HepG2 (cell line): ENCODE data around the gene TRMT10C. TPM values are rescaled to one million over a fixed set of nuclear protein-coding genes. Genes with fewer than 3 reads are reported as not detected.

Experiments
- GABPB1 ChIP-seq: IDR thresholded peaks from 2 replicates; pipeline ENCODE4 v1.6.1; 2016; ENCODE audit warnings: mild to moderate bottlenecking, missing genetic modification reagents, moderate library complexity, missing compliant biosample characterization
- ISL2 ChIP-seq: sonication (generic); formaldehyde crosslinking; IDR thresholded peaks from 2 replicates; pipeline ENCODE4 v1.5.0; 2020; ENCODE audit warnings: missing genetic modification reagents
- JUND ChIP-seq: sonication (generic); formaldehyde crosslinking; IDR thresholded peaks from 2 replicates; pipeline ENCODE4 v1.8.0; 2022; ENCODE audit warnings: mild to moderate bottlenecking, missing genetic modification reagents
- MED8 ChIP-seq: sonication (generic); formaldehyde crosslinking; IDR thresholded peaks from 2 replicates; pipeline ENCODE4 v1.8.1; 2023; ENCODE audit warnings: mild to moderate bottlenecking, missing genetic modification reagents; ENCODE audit not compliant: insufficient replicate concordance
- MEF2D ChIP-seq: sonication (generic); formaldehyde crosslinking; IDR thresholded peaks from 2 replicates; pipeline ENCODE4 v1.5.1; 2020; ENCODE audit warnings: mild to moderate bottlenecking, missing genetic modification reagents
- NCOA2 ChIP-seq: sonication (generic); formaldehyde crosslinking; IDR thresholded peaks from 2 replicates; pipeline ENCODE4 v1.8.0; 2022; ENCODE audit warnings: inconsistent platforms
- PHF20 ChIP-seq: sonication (generic); formaldehyde crosslinking; IDR thresholded peaks from 2 replicates; pipeline ENCODE4 v1.5.0; 2020; ENCODE audit warnings: mild to moderate bottlenecking, missing genetic modification reagents
- SOX5 ChIP-seq: IDR thresholded peaks from 2 replicates; pipeline ENCODE4 v1.6.1; 2016; ENCODE audit warnings: borderline replicate concordance
- SRSF1 ChIP-seq: fragments of 200-400 bp; formaldehyde crosslinking; optimal IDR thresholded peaks from 2 replicates; pipeline ENCODE3; 2017; ENCODE audit warnings: mild to moderate bottlenecking, low read depth, low read length, moderate library complexity
- U2AF1 ChIP-seq: fragments of 200-400 bp; formaldehyde crosslinking; optimal IDR thresholded peaks from 2 replicates; pipeline ENCODE3; 2017; ENCODE audit warnings: mild to moderate bottlenecking, low read depth, low read length
- ZBTB21 ChIP-seq: sonication (generic); formaldehyde crosslinking; IDR thresholded peaks from 2 replicates; pipeline ENCODE4 v1.4.0; 2020; ENCODE audit warnings: missing genetic modification reagents
- ZBTB7A ChIP-seq: sonication (generic); formaldehyde crosslinking; IDR thresholded peaks from 2 replicates; pipeline ENCODE4 v1.8.0; 2022; ENCODE audit warnings: mild to moderate bottlenecking, missing genetic modification reagents
- ZNF280B ChIP-seq: sonication (generic); formaldehyde crosslinking; IDR thresholded peaks from 2 replicates; pipeline ENCODE4 v1.5.0; 2020; ENCODE audit warnings: missing genetic modification reagents, mild to moderate bottlenecking, borderline replicate concordance
- ZNF329 ChIP-seq: sonication (generic); formaldehyde crosslinking; IDR thresholded peaks from 2 replicates; pipeline ENCODE4 v1.9.0; 2021; ENCODE audit warnings: low read depth, mild to moderate bottlenecking, missing genetic modification reagents
- ZNF788 ChIP-seq: sonication (generic); formaldehyde crosslinking; IDR thresholded peaks from 2 replicates; pipeline ENCODE4 v1.5.0; 2020; ENCODE audit warnings: mild to moderate bottlenecking, missing genetic modification reagents, borderline replicate concordance
- polyA plus RNA-seq, 8 experiments: library from polyadenylated mRNA; depleted of rRNA in 3 of 8; stranded (reverse) in 7 of 8; unstranded in 1 of 8; fragments of >200 nt; fragmentation: Illumina TruSeq in 4 of 8; extraction: Trizol in 4 of 8; gene quantifications; 2 replicates each; pipeline versions ENCODE4 v1.2.1 to v1.2.3, GENCODE V29; 2011 to 2016; ENCODE audit warnings: low read depth in 4 of 8, missing spikeins in 1 of 8, mixed read lengths in 1 of 8; ENCODE audit not compliant: insufficient read depth in 1 of 8
- total RNA-seq, 5 experiments: library from RNA; depleted of rRNA; stranded (reverse); fragments of >200 nt; fragmentation: Illumina TruSeq; extraction: Trizol; gene quantifications; 2 replicates each; pipeline ENCODE4 v1.2.3, GENCODE V29; 2016; ENCODE audit warnings: low read depth in 1 of 5
- TF ChIP-seq, protein P1 (sequence below): sonication (generic); formaldehyde crosslinking; IDR thresholded peaks from 2 replicates; pipeline ENCODE4 v1.5.1; 2020; ENCODE audit warnings: mild to moderate bottlenecking, missing genetic modification reagents, borderline replicate concordance
- TF ChIP-seq, protein P2 (sequence below): sonication (generic); formaldehyde crosslinking; IDR thresholded peaks from 2 replicates; pipeline ENCODE4 v1.8.0; 2022; ENCODE audit warnings: mild to moderate bottlenecking, missing genetic modification reagents, borderline replicate concordance
- TF ChIP-seq, protein P3 (sequence below): sonication (generic); formaldehyde crosslinking; IDR thresholded peaks from 2 replicates; pipeline ENCODE4 v1.8.1; 2023; ENCODE audit warnings: mild to moderate bottlenecking, missing genetic modification reagents

TRMT10C gene
- total and polyA plus RNA-seq, 2 of the 13 experiments (the other 11 are each of a cell fraction or from before 2014, with no cell fraction given): 10.8 to 39.2 TPM

GRCh38 chr3:101573449-101574387 is 12.1 kb downstream of the TRMT10C start, which contains the start of gene PCNP (continued):
- TF ChIP-seq NCOA2 (CRISPR knock-in tag): 0 out of 2 replicates have a peak, but pooled peaks have one; percentile 27
- peak; percentile 98 for TF ChIP-seq U2AF1
- TF ChIP-seq, protein P1, sequence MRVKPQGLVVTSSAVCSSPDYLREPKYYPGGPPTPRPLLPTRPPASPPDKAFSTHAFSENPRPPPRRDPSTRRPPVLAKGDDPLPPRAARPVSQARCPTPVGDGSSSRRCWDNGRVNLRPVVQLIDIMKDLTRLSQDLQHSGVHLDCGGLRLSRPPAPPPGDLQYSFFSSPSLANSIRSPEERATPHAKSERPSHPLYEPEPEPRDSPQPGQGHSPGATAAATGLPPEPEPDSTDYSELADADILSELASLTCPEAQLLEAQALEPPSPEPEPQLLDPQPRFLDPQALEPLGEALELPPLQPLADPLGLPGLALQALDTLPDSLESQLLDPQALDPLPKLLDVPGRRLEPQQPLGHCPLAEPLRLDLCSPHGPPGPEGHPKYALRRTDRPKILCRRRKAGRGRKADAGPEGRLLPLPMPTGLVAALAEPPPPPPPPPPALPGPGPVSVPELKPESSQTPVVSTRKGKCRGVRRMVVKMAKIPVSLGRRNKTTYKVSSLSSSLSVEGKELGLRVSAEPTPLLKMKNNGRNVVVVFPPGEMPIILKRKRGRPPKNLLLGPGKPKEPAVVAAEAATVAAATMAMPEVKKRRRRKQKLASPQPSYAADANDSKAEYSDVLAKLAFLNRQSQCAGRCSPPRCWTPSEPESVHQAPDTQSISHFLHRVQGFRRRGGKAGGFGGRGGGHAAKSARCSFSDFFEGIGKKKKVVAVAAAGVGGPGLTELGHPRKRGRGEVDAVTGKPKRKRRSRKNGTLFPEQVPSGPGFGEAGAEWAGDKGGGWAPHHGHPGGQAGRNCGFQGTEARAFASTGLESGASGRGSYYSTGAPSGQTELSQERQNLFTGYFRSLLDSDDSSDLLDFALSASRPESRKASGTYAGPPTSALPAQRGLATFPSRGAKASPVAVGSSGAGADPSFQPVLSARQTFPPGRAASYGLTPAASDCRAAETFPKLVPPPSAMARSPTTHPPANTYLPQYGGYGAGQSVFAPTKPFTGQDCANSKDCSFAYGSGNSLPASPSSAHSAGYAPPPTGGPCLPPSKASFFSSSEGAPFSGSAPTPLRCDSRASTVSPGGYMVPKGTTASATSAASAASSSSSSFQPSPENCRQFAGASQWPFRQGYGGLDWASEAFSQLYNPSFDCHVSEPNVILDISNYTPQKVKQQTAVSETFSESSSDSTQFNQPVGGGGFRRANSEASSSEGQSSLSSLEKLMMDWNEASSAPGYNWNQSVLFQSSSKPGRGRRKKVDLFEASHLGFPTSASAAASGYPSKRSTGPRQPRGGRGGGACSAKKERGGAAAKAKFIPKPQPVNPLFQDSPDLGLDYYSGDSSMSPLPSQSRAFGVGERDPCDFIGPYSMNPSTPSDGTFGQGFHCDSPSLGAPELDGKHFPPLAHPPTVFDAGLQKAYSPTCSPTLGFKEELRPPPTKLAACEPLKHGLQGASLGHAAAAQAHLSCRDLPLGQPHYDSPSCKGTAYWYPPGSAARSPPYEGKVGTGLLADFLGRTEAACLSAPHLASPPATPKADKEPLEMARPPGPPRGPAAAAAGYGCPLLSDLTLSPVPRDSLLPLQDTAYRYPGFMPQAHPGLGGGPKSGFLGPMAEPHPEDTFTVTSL: no peak
- peak; percentile 97 for TF ChIP-seq SRSF1
- peak; percentile 43; the same call in 1 of the 2 replicates for TF ChIP-seq ZBTB7A (CRISPR knock-in tag)
- TF ChIP-seq MED8: peak; percentile 78
- 0 out of 2 replicates have a peak, but pooled peaks have one; percentile 11 for TF ChIP-seq ISL2 (CRISPR knock-in tag)
- peak; percentile 96 for TF ChIP-seq PHF20
- no peak for TF ChIP-seq ZNF280B (CRISPR knock-in tag)
- TF ChIP-seq SOX5 (CRISPR knock-in tag): peak; percentile 62
- peak; percentile 75 for TF ChIP-seq JUND (CRISPR knock-in tag)
- TF ChIP-seq, protein P2, sequence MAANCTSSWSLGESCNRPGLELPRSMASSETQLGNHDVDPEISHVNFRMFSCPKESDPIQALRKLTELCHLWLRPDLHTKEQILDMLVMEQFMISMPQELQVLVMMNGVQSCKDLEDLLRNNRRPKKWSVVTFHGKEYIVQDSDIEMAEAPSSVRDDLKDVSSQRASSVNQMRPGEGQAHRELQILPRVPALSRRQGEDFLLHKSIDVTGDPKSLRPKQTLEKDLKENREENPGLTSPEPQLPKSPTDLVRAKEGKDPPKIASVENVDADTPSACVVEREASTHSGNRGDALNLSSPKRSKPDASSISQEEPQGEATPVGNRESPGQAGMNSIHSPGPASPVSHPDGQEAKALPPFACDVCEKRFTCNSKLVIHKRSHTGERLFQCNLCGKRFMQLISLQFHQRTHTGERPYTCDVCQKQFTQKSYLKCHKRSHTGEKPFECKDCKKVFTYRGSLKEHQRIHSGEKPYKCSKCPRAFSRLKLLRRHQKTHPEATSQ (CRISPR knock-in tag): peak; percentile 95; the same call in 1 of the 2 replicates
- TF ChIP-seq, protein P3, sequence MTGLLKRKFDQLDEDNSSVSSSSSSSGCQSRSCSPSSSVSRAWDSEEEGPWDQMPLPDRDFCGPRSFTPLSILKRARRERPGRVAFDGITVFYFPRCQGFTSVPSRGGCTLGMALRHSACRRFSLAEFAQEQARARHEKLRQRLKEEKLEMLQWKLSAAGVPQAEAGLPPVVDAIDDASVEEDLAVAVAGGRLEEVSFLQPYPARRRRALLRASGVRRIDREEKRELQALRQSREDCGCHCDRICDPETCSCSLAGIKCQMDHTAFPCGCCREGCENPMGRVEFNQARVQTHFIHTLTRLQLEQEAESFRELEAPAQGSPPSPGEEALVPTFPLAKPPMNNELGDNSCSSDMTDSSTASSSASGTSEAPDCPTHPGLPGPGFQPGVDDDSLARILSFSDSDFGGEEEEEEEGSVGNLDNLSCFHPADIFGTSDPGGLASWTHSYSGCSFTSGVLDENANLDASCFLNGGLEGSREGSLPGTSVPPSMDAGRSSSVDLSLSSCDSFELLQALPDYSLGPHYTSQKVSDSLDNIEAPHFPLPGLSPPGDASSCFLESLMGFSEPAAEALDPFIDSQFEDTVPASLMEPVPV (CRISPR knock-in tag): no peak
- peak; percentile 86; the same call in 1 of the 2 replicates for TF ChIP-seq ZBTB21 (CRISPR knock-in tag)
- TF ChIP-seq GABPB1 (CRISPR knock-in tag): peak; percentile 98
- TF ChIP-seq ZNF329 (CRISPR knock-in tag): no peak
- peak; percentile 90; the same call in 1 of the 2 replicates for TF ChIP-seq ZNF788 (CRISPR knock-in tag)
- TF ChIP-seq MEF2D (CRISPR knock-in tag): 0 out of 2 replicates have a peak, but pooled peaks have one; percentile 9
